HEK293 (cell line): ENCODE data around the gene SUDS3.

Source experiments
- ATF2 ChIP-seq: fragments of 450-650 bp; formaldehyde crosslinking; IDR thresholded peaks from 2 replicates; pipeline ENCODE4 v1.5.1; 2016; ENCODE audit warnings: missing biosample characterization, missing genetic modification characterization, low read depth
- HIC1 ChIP-seq: fragments of 450-650 bp; formaldehyde crosslinking; IDR thresholded peaks from 2 replicates; pipeline ENCODE4 v1.5.1; 2016; ENCODE audit warnings: missing biosample characterization, missing genetic modification characterization
- ZNF121 ChIP-seq: fragments of 450-650 bp; formaldehyde crosslinking; IDR thresholded peaks from 2 replicates; pipeline ENCODE4 v1.5.1; 2016; ENCODE audit warnings: missing biosample characterization, missing genetic modification characterization
- ZNF76 ChIP-seq: fragments of 450-650 bp; formaldehyde crosslinking; IDR thresholded peaks from 2 replicates; pipeline ENCODE4; 2016; ENCODE audit warnings: low read depth, missing biosample characterization, missing genetic modification characterization, borderline replicate concordance

GRCh38 chr12:118430516-118430915 lies 54.2 kb downstream of the SUDS3 start:
- no peak for TF ChIP-seq ATF2 (tag by site-specific recombination)
- no peak for TF ChIP-seq ZNF121 (tag by site-specific recombination)
- TF ChIP-seq ZNF76 (tag by site-specific recombination): no peak
- TF ChIP-seq HIC1 (tag by site-specific recombination): no peak
